HUDEP-2 (cell line): ENCODE results near the gene ENHO.
"Not testable (repeated sequence)": the region's sequence is repeated elsewhere in the genome, so short reads cannot be mapped to it uniquely, and the experiment has no call there.

Experiments
- DNase-seq, 76 experiments: peaks; one replicate each; lab custom pipeline; 2025; ENCODE audit not compliant: unreplicated experiment in 76 of 76; lab: John Stamatoyannopoulos, UW

Gene ENHO

DNA sequence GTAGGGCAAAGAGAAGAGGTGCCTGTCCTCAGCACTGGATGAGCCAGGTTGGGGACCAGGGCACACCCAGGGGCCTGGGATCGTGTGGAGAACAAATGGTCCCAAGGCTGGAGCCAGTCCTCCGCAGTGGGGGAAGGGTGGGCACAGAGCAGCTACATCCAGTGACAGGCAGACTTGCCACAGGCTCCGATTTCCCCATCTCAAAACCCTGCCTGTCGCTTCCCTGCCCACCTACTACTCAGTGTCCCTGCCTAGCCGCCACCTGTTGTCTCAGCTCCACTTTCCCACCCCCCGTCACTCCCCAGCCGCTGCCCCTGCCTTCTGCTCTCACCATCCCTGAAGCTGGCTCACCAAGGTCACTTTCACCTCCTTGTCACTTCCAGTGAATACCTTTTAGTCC is 13.9 kb upstream of the ENHO start:
- no peak for DNase-seq

DNA sequence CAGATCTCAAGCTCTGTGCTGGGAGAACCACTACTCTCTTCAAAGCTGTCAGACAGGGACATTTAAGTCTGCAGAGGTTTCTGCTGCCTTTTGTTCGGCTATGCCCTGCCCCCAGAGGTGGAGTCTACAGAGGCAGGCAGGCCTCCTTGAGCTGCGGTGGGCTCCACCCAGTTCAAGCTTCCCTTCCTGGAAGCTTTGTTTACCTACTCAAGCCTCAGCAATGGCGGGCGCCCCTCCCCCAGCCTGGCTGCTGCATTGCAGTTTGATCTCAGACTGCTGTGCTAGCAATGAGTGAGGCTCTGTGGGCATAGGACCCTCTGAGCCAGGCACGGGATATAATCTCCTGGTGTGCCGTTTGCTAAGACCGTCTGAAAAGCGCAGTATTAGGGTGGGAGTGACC is 9.3 kb upstream of the ENHO start:
- DNase-seq, result not testable (repeated sequence)

DNA sequence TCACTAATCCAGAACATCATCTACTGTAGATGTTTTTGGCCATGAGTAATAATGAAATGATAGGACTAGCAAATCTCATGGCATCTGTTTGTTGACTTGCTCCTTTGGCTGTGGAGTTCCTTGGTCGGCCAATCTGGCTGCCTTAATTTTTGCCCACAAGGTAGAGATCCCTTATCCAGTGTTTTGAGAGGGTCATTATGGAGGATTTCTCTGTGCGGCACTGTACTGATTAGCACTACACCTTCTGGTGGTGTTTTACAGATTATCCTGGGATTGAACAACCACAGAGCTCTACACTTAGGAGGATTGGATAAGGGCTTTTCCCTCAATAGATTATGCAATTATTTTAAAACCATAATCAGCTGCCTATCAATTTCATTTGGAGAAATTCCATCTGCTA is 3.2 kb upstream of the ENHO start:
- DNase-seq, result no peak

DNA sequence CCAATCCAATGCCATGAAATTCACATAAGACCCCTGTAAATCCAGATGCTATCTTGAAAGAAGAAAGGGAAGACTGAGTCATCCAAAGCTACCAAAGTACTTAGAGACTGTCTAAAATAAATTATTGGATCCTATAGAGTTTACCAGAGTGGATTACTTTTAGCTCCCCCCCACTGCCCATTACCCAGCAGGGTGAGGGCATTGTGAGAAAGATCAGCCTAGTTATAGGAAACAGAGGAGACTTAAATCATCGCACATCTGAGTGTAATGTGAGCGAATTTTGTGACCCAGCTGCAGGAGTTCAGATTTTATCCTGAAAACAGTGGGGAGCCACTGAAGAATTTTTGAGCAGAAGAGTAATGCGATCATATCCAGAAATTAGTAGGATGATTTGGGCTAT is 1.6 kb upstream of the ENHO start:
- no peak for DNase-seq

DNA sequence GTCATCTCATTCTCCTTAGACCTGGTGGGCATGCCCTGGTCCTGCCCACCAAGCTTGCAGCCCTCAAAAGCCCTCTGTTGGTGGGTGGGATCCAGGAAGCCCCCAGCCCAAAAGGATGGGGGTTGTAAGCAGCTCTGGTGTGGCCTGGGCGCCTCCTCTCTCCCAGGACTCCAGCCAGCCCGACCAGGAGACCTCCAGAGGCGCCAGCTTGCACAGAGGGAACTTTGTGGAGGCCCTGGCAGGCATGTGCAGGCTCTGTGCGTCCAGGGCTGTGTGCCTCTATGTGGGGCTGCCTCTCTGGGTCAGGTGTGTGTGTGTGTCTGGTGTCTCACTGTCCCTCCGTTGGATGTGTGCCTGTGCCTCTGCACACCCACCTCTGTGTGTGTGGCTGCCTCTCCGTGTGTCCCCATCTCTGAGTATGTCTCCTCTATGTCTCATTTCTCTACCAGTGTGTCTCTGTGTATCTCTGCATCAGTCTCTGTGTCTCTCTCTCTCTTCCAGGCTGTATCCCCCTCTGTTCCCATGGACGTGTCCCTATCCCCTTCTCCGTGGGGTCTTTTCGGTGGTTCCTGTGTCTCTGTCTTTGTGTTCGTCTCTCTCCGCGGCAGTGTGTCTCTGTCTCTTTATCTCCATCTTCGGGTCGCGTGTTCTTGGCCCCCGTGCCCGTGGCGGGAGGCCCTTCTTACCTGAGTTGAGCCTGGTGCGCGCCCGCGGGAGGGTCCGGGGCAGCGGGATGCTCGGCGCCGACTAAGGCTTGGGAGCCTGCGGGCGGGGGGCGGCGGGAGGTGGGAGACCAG is 501 bp downstream of the ENHO start:
- no peak for DNase-seq

DNA sequence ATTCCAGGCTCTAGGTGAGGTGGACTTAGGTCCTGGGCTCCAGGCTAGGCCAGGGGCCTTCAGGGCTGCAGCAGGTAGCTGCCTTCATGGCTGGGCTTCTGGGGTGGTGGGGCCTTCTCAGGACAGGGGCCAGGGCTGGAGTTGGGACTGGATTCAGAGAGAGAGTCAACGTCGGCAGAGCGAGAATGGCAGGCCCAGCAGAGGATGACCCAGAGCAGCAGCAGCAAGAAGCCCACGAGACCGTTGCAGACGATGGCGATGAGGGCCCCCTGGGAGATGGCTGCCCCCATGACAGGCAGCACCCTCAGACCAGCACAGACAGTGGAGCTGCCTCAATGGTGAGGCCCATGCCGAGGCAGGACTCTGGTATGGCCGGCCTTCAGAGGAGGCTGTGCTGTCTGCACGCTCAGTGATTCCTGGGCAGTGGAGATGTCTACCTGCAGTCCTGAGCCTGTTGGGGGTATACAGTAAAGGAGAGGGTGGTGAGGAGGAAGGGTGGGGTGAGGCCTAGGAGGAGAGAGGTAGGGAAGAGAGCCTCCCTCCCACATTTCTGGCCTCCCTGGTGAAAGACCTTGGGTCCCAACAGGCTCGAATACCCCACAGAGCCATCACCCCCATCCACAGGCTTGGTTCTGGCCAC is 1.3 kb downstream of the ENHO start:
- no peak for DNase-seq

DNA sequence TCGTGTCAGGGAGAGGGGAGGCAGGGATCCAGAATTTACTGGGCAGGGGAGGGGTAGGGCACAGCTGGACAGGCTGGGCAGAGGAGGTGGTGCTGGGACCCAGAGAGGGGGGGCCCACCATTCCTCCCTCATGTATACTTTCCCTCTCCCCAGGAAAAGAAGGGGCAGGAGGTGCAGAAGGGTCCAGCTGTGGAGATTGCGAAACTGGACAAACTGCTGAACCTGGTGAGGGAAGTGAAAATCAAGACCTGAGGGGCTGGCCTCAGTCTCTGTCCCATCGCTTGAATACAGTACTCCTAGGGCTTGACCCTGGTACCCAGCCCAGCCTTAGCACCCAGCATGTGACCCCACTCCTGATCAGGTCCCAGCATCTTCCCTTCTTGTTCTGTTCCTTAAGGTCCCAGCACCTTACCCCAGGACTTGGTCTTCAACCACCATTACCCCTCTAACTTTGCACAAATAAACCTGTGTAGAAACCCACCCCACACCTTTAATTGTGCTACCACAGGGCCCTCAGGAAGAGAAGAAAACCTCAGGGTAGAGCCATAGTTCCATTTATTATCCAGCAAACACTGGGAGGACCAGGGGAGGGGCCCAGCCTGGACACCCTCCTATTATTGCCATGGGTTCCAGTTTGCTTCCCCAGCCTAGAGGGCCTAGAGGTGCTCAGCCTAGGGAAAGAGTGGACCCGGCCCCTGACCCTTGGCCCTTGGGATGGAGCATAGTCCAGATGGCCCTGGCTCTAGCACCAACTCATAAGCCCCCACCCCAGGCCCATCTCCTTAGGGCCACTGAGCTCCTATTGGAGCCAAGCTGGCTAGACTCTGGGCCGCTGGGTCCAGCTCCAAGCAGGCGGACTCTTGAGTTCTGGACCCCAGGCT is 2.0 kb downstream of the ENHO start:
- DNase-seq, result no peak

DNA sequence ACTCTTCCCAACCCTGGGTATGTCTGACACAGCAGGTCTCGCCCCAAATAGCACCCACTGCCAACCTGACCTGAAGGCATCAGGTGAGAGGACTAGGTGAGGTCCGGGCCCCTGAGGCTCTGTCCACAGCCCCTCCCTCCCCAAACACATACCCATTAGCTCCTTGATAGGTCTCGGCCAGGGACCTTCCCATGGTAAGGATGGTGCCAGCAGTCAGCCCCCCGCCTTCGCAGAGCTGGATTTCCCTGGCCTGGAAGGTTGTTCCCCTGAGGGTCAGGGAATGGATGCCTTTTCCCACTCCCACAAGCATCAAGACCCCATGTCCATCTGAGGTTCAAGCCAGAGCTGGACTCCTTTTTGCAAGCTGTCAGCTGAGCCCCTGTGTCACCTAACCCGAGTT is 2.7 kb downstream of the ENHO start:
- no peak for DNase-seq

DNA sequence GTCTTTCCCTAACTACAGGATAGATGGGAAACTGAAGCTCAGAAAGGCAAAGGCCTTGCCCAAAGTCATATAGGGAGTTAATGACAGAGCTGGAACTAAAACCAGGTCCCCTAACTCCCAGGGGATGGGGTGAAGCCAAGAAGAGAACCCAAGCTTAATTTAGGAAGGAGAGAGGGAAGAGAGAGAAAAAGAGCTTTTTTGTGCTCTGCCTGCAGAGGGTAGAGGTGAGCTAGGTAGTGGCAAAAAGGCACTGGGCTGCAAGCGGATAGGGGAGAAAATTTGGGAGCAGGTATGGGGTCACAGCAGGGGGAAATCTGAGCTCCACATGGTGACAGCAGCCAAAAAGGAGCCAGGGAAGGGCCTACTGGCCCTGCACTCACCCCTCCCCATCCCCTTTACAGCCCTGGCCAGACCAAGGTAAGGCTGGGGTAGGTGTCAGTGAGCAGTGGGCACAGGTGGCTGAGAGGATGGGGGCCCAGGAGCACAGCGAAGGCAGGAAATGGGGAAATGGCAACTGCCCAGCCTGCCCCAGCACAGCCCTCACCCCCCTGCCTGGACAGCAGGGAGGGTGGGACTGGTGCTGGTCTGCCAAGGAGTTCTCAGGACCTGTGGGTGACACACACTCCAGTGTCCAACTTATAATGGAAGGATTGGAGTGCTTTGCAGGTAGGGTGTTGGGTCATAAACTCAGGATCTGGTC is 3.3 kb downstream of the ENHO start:
- DNase-seq, result peak in 1 of 76 experiments; percentile 11

DNA sequence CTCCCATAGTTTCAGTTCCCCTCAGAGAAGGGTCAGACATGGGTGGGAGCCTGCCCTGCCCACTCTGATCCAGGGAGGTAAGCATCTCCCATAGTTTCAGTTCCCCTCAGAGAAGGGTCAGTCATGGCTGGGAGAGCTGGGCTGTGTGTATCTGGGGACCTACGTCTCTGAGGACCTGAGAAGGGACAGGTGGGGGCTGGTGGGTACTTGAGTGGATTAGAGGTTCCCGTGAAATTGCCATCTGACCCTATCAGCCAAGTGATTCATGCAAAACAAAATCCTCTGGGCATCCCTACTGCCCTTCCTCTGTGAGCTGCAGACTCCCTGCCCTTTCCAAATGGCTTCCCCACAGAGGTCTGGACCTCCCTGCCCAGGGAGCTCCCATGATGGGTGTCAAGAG is 3.9 kb downstream of the ENHO start:
- DNase-seq, result no peak

DNA sequence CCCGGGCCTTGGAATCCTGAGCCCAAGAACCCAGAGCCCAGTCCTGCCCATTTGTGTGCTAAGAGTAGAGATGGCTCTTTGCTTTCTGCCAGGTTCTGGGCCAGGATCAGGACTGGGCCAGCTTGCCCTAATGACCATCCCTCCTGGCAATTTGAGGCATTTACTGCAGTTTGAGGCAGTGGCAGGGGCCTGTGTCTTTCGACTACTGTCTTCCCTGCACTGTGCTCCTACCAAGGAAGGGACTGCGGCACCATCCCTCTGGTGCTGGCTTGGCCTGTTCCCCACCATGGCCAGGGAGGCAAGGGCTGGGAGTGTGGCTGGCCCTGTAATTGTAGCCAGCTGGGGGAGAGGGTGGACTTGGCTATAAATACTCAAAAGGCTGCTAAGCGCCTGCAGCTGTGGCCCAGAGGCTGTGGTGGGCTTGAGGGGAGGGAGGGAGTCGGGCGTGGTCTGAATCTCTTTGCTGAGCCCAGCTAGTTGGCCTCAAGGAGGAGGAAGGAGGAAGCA is 4.6 kb downstream of the ENHO start:
- no peak for DNase-seq

DNA sequence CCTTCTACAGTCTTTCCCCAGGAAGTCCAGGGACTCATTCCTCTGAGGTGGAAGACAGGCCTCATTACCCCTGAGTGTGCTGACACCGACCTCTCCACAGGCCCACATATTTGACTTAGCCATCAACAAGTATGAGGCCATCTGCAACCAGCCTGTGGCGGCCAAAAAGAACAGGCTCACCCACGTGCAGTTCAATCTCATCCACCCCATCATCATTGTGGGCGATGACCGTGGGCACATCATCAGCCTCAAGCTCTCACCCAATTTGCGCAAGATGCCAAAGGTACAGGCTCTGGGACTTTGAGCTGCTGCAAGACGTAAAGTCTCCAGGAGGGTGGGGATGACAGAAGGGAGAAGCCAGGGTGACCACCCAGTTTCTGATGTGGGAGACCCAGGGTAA is 5.6 kb downstream of the ENHO start:
- no peak for DNase-seq

DNA sequence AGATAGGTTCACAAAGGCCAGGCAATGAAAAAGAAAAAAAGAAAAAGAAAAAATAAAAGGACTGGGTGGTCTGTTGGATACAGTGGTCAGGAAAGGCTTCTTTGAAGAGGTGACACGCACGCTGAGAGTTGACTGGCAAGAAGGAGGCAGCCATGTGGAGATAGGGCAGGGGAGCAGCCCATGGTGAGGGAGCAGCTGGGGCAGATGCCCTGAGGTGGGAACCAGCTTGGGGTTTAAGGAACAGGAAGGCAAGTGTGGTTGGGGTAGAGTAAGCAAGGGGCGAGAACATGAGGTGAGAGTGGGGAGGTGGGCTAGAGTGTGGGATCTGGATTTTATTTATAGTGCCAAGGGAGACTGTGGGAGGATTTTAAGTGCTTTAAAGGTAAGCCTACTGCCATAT is 6.8 kb downstream of the ENHO start:
- no peak for DNase-seq

DNA sequence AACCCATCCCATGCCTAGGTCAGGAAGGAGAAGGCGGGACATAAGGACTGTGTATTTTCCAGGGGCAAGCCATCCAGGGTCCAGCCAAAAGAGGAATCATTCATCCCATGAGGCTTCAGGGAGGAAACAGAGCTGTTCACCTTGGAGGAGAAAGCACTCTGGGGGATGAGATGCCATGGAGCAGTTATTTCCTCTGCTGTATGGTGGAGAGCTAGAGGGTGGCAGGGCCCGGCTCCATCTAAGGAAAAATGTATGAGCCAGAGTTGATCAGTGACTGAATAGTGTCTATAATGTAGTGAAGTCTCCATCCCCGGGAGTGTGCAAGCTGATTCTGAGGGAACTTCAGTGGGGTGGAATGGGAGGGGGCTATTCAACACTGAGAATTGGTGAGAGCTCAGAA is 8.0 kb downstream of the ENHO start:
- no peak for DNase-seq

DNA sequence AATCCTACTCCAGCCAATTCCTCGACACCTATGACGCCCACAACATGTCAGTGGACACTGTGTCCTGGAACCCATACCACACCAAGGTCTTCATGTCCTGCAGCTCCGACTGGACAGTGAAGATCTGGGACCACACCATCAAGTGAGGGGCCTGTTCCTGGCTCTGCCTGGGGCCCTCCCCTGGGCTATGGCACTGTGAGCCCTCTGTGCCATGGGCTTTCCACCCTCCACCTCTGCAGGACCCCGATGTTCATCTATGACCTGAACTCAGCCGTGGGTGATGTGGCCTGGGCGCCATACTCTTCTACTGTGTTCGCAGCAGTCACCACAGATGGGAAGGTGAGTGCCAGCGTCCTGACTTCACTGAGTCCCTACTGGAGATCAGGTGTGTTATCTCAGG is 8.4 kb downstream of the ENHO start:
- DNase-seq, result no peak

DNA sequence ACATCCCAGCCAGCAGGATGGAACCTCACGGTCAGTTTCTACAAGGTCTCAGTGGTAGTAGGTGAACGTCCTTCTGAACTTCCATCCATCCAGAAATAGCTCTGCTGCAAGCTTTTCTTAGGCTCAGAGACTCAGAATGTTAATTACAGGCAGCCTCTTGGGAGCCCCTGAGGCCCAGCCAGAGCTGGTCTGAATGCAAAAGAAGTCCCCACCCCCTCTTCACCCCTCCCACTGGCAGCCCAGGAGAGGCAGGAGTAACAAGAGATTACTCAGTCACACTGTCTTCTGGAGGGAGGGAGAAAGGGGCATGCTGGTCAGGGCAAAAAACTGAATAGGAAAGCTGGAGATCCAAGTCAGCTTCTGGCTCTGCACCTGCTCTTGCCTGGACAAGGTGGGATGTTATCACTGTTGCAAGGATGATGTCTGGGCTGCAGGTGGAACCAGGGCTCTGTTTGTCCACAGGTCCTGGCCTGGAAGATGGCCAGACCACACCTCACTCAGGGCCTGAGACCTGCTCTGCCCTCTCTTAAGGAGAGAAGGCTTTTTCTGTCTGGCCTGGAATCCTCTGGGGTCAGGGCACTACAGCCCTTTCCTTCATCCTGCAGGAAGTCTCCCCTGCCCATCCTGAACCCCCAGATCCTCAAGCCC is 9.1 kb downstream of the ENHO start:
- DNase-seq, result no peak

DNA sequence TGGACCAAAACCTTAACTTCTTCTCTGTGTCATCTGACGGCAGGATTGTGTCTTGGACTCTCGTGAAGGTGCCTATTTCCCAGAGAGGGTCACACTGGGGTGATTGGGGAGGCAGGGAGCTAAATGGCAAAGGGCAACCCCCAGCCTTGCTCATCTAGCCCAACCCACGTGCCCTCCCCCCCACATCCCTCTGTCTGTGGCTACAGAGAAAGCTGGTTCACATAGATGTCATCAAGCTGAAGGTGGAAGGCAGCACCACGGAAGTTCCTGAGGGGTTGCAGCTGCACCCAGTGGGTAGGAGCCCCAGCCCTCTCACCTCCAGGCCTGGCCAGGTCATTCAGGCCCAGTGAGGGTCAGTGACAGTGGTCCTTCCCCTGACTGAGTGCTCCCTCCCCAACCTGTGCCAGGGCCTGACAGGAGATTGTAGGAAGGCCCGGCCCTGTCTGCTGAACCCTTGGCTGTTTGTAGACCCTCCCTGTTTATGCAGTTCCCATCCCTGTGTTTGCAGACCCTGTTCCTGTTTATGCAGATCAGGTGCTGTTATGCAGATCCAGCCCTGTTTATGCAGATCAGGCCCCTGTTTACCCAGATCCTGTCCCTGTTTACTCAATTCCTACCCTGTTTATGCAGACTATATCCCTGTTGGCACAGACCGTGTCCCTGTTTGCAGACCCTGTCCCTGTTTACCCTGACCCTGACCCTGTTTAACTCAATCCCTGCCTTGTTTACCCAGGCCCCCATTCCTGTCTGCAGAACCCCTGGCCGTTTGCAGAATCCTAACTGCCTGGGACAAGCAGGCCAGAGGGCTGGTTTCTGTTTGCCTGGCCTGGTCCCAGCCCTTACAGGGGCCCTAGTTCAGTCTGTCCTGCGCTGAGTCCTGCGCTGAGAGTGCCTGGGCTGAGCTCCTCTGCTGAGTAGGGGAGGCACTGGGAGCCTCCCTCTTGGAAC is 10.4 kb downstream of the ENHO start:
- DNase-seq, result no peak

DNA sequence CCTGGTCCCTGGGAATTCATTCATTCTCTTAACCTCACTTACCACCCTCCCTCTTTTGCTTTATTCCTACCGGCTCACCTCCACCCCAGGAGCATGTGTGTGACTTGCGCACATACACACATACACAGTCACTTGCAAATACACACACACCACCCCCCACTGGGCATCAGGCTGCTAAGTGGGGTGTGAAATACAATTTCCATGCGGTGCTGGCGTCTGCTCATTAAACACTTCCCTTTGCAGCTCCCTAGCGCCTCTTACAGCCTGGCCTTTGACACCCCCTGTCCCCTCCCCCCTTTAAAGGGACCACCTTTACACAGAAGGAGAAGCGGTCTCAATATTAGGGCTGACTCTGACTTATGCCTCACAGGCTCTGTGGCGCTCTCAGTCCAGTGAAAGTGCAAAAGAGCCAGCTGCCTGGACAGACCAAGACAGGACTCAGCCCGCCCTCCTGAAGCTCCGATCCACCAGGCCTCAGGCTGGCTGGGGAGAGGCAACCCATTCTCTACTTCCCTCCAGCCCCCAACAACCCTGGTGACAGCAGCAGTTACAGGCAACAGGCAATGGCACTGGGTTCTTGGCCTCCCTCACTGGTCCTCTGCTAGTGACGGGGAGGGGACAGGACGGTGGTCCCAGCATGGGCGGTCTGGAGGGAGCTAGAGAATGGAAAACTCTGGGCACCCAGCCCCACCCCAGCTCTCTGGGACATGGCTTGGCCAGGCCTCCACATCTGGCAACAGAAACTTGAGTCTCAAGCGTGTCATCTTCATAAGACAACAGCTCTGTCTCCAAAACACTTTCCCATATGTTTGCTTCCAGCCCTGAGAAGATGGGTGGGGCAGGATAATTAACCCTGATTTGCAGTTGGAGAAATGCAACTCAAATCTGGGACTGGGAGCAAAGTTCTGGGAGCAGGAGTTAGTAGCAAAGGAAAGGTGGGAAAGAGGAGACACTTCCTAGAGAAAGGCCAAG is 12.0 kb downstream of the ENHO start:
- no peak for DNase-seq
